Activated CD4-positive, alpha-beta T cell treated with anti-CD3 and anti-CD28 coated beads, Interleukin-2, amount 50 U/mL, for 16 hours (primary cell): ENCODE measurements around the gene DDX4.
A peak's percentile ranks its signal among the peaks of the same experiment; 100 is the strongest.

ENCODE experiments used
- DNase-seq: peaks from one replicate; pipeline ENCODE4 v3.0.0-alpha.2; 2020

The DDX4 gene

DNA sequence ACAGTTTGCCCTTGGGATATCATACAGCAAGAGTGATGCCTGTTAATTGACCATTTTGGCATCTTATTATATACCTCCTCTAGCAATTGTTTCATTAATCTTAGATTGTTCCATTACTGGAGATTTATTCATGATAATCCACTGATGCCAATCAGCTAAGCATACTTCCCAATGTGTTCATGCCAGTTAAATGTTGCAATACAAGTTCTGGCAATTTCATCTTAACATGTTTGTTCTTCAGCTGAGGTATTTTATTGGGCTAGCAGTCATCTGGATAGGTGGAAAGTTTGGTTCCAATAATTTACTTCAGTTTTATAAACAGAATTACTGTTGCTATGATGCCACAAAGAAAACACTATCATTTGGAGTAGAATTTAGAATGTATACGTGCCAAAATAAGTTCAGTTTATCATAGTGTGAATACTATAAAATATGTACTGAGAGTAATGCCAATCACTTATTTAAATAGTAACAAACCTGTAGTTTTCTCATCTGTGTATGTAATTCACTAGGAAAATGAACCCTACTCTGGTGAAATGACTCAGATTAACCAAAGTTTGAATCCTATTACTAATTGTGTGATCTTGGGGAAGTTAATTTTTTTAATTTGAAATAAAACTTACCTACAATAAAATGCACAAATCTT, 85.4 kb downstream of the DDX4 start:
- peak; percentile 20 for DNase-seq

DNA sequence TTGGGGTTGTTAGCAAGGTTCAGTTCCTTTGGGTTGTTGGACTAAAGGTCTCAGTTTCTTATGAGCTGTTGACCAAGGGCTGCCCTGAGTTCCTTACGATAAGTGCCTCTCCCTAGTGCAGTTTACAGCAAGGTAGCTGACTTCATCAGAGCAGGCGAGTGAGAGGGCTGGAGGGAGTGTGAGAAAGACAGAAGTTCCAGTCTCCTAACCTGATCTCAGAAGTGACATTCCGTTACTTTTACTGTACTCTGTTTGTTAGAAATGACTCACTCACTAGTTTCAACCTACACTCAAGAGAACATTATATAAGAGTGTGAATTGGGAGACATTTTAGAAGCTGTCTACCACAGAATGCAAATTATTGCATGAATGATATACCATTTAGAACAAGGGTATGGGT, 92.1 kb downstream of the DDX4 start:
- DNase-seq = peak; percentile 26

DNA sequence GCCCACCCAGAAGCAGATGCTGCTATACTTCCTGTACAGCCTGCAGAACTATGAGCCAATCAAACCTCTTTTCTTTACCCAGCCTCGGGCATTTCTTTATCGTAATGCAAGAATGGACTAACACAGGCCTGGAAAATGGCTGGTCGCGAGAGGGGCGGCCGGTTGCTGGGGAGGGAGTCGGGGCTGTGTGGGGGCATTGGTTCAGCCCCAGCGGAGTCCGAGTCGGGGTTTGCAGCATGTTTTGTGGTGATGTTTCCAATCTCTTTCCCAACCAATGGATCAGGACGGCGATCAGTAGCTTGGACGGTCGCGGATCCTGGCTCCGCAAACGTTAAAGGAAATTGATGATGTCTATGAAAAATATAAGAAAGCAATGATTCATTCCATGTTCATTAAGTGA, 94.6 kb downstream of the DDX4 start:
- DNase-seq = no peak

- no peak for DNase-seq
Measured at GRCh38 chr5:55836191-55836590, 98.3 kb downstream of the DDX4 start.

GRCh38 chr5:55841976-55842375, 104.1 kb downstream of the DDX4 start:
- no peak for DNase-seq

GRCh38 chr5:55847837-55848236, 110.0 kb downstream of the DDX4 start:
- no peak for DNase-seq

DNA sequence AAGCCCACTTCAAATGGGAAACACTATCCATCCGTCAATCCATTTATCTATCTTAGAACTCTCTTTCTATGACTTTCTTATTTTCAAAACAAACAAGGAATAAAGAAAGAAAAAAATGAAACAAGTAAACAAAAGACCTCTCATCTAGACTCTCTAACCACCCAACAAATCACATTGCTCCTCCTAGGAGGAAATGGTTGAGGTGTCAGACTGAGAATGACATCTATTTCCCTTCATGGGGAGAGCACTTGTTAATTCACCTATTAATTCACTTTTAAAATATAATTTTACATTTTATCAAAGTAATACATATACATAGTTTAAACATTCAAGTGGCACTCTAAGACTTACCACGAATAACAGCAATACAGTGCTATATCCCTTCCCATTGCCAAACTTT, 110.9 kb downstream of the DDX4 start:
- no peak for DNase-seq

GRCh38 chr5:55850839-55851674, 113.2 kb downstream of the DDX4 start, which contains the start of gene IL31RA:
TSS of gene IL31RA (plus strand) at chr5:55851357. CDS start at chr5:55851571, 214 bp downstream.
- DNase-seq = peak; percentile 47

- DNase-seq = no peak
Measured at GRCh38 chr5:55851675-55851979, 113.8 kb downstream of the DDX4 start.

- DNase-seq = no peak
Measured at GRCh38 chr5:55852503-55852902, 114.6 kb downstream of the DDX4 start.

GRCh38 chr5:55853041-55853670, 115.3 kb downstream of the DDX4 start:
- no peak for DNase-seq

DNA sequence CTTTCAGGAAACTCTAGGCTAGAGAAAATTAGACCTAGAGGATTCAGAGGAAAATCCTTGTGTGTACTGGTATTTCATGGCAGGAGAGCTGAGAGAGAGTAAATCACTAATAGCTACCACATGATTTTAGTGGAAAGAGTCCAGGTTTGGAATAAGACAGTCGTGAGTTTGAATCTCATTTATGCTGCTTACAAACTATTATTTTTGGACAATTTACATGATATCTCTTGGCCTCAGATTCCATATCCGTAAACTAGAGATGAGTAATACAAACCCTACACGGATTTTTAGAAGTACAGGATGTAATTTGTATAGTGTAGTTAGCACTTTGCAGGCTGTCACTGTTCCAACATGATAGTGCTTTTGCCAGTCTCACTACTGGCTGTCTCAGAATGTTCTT, 116.0 kb downstream of the DDX4 start:
- no peak for DNase-seq

- DNase-seq = peak; percentile 35
Measured at GRCh38 chr5:55855509-55855908, 117.6 kb downstream of the DDX4 start.

- peak; percentile 68 for DNase-seq
Measured at GRCh38 chr5:55856516-55857246, 118.8 kb downstream of the DDX4 start.

GRCh38 chr5:55857247-55857640, 119.4 kb downstream of the DDX4 start:
- DNase-seq = no peak

DNA sequence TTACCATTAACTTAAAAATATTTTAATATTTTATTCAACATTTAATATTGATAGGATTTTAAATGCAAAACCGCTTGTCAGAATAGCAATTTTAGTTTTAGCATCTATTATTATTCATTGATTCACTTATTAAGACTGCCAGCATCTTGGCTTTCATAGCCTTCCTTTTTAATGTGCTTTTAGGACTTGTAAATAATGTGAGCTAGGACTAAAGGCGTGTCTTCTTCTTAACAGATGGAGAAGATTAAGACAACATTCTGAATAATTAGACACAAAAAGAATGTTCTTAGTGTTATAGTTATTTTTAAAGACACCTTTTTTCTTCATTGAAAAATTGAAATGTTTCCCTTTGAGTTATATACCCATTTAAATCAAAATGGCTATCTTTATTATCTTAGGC, 120.2 kb downstream of the DDX4 start:
- DNase-seq = no peak

DNA sequence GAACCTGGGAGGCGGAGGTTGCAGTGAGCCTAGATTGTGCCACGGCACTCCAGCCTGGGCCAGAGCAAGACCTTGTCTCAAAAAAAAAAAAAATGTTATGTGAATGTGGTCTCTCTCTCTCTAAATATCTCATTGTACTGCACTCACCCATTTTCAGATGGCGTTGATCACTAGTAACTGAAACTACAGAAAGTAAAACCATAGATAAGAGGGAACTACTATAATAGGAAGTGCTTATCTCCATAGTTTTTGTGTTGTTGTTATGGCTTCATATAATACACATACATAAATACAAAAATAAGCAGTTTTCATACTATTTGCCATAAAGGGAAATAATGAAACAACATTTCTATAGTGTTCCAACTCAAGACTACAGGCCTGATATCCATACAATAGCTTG, 122.4 kb downstream of the DDX4 start:
- no peak for DNase-seq

DNA sequence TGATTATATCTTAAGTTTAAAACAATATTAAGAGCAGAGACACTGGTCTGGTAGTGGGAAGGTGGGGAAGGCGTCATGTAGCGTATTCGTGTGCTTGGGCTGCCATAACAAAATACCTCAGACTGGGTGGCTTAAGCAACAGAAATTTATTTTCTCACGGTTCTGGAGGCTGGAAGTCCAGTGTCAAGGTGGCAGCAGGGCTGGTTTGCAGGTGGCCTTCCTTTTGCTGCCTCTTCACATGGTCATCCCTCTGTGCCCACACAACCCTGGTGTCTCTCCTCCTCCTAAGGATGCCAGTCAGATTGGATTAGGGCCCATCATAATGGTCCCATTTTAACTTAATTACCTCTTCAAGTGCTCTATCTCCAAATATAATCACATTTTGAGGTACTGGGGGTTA, 122.8 kb downstream of the DDX4 start:
- DNase-seq = no peak

GRCh38 chr5:55864606-55865541, 127.0 kb downstream of the DDX4 start:
- DNase-seq = no peak

- DNase-seq = no peak
Measured at GRCh38 chr5:55865831-55866230, 128.0 kb downstream of the DDX4 start.

DNA sequence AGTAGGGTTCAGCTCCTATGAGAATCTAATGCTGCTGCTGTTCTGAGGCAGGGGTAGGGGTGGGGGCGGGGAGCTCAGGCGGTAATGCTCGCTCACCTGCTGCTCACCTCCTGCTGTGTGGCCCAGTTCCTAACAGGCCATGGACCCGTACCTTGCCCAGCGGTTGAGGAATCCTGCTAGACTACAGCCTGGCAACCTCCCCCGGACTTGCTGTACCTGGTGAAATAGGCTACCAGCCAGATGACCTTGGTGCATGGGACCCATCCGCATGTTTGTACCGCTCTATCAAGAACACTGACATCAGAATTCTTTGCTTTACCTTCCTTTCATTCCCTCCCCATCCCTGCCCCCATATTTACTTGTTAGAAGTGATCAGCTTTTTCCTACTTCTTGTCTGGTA, 128.6 kb downstream of the DDX4 start:
- DNase-seq = no peak
